Epithelial cell of esophagus (primary cell): ENCODE measurements around the gene DISP2.

ENCODE experiments used
- DNase-seq: peaks from one replicate; pipeline ENCODE4 v3.0.0; 2010; ENCODE audit warnings: low read depth
- H3K4me3 ChIP-seq: 2 replicates; pipeline ENCODE4 v1.5.1; 2011; ENCODE audit warnings: mild to moderate bottlenecking, low read length, control low read depth
- CTCF ChIP-seq: IDR thresholded peaks from 2 replicates; pipeline ENCODE4 v1.5.1; 2011; ENCODE audit warnings: low read depth, mild to moderate bottlenecking, low read length, control low read depth, inconsistent platforms; ENCODE audit not compliant: insufficient read depth; ENCODE audit errors: missing control alignments

DISP2 gene

GRCh38 chr15:40409366-40409765 lies 51.3 kb downstream of the DISP2 start:
- no peak for DNase-seq
- H3K4me3 ChIP-seq = no peak overlapping the region
- no peak for TF ChIP-seq CTCF

- DNase-seq = no peak
- no peak for TF ChIP-seq CTCF
- no peak overlapping the region for H3K4me3 ChIP-seq
Observed at GRCh38 chr15:40410476-40410875, 52.5 kb downstream of the DISP2 start.

GRCh38 chr15:40412095-40412759 lies 54.2 kb downstream of the DISP2 start:
- TF ChIP-seq CTCF = no peak
- no peak for DNase-seq
- no peak overlapping the region for H3K4me3 ChIP-seq

- no peak for DNase-seq
- no peak overlapping the region for H3K4me3 ChIP-seq
- no peak for TF ChIP-seq CTCF
Observed at GRCh38 chr15:40413036-40413435, 55.0 kb downstream of the DISP2 start.

- DNase-seq = no peak
- no peak for TF ChIP-seq CTCF
- H3K4me3 ChIP-seq = no peak overlapping the region
Observed at GRCh38 chr15:40414816-40415215, 56.8 kb downstream of the DISP2 start.

GRCh38 chr15:40415226-40415625 lies 57.2 kb downstream of the DISP2 start:
- no peak overlapping the region for H3K4me3 ChIP-seq
- no peak for TF ChIP-seq CTCF
- no peak for DNase-seq

GRCh38 chr15:40416056-40416455 lies 58.0 kb downstream of the DISP2 start:
- no peak for TF ChIP-seq CTCF
- no peak overlapping the region for H3K4me3 ChIP-seq
- DNase-seq = no peak
